ENCODE measurements around the gene EXOSC5. TPM values are rescaled to one million over a fixed set of nuclear protein-coding genes. Genes with fewer than 3 reads are reported as not detected.

Gene EXOSC5
- total and polyA plus RNA-seq, 2 of the 4 experiments (the other 2 are of a cell fraction) = 19.0 to 25.2 TPM

DNA sequence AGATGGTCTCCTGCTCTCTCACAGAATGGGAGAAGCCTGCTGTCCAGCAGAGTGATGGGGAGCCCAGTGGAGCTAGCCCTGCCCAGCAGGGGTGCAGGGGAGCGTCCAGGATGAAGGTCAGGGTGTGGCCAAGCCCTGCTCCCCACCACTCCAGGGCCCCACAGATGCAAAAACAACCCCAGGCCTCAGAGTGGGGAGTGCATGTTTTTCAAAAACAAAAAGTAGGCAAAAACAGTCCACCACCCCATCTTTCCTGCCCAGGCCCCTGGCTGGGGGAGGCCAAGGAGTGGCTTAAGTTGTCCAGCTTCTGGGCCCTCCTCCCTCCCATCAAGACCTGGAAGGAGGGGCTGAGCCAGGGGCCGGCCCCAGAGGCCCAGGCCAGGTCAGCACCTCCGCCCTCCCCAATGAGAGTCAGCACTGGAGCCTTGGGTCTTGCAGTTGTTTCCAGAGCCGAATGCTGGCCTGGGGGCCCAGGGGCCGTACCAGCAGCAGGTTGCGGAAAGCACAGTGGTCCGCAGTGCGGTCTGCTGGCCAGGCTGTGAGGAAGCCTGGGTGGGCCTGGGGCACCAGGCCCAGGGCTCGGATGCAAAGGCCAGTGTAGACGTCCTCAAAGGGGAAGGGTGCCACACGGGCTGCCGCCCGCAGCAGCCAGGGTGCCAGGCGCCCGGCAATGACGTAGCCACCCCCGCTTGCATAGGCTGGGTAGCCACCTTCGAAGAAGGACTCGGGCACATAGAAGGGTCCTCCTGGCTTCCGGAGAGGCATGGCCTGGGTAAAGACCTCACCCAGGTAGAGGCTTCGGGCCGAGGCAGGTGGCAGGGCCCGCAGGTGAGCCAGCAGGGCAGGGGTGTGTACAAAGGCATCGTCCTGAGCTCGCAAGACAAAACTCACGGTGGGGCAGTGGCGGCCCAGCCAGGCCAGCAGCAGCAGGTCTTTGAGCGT, 28.3 kb upstream of the EXOSC5 start:
- Histone ChIP-seq H4K5ac (ENCODE audit: low read depth, low read length) (no peak overlapping the region), H3K14ac (replicated peaks; ENCODE audit: low read depth, low read length) (no peak overlapping the region), H2AK9ac (replicated peaks; ENCODE audit: low read depth, low read length, poor library complexity) (no peak overlapping the region), H2BK120ac (ENCODE audit: low read depth, low read length) (no peak overlapping the region), H4K8ac (ENCODE audit: low read depth in 2 of 2, low read length in 2 of 2) (no peak overlapping the region), H2BK5ac (ENCODE audit: low read depth, low read length, poor library complexity, severe bottlenecking) (no peak overlapping the region), H2BK15ac (ENCODE audit: low read depth, low read length) (no peak overlapping the region), H2BK20ac (ENCODE audit: low read depth, low read length) (no peak overlapping the region), H3K9ac (ENCODE audit: low read depth, low read length) (no peak overlapping the region), H3K4me1 (ENCODE audit: control insufficient read depth, insufficient read depth, low read length) (peaks cover 10% of the 10 kb centered on the region; the same call in 1 of the 2 replicates), H4K91ac (ENCODE audit: insufficient read depth, low read depth, low read length) (no peak overlapping the region), H3K23ac (ENCODE audit: low read depth, low read length) (no peak overlapping the region), H3K79me1 (ENCODE audit: low read depth in 1 of 2, low read length in 2 of 2) (no peaks in the 10 kb centered on the region), H3K4me2 (ENCODE audit: low read depth, low read length) (no peak overlapping the region), H2AK5ac (ENCODE audit: low read depth, low read length) (no peak overlapping the region), H3K9me3 (ENCODE audit: control insufficient read depth, insufficient read depth, low read length) (no peaks in the 10 kb centered on the region), H4K20me1 (ENCODE audit: insufficient read depth, low read length) (no peaks in the 10 kb centered on the region), H3K27ac (ENCODE audit: insufficient read depth, low read length) (no peak overlapping the region), H3K4ac (ENCODE audit: low read depth, low read length) (no peak overlapping the region), H3K9me1 (ENCODE audit: insufficient read depth, low read length) (no peaks in the 10 kb centered on the region), H3K4me3 (ENCODE audit: insufficient read depth, low read depth, low read length) (no peak overlapping the region), H3K36me3 (ENCODE audit: control insufficient read depth, insufficient read depth, low read length) (peaks cover 36% of the 10 kb centered on the region), H3K56ac (ENCODE audit: extremely low read depth, insufficient read depth, low read length) (no peak overlapping the region), H2AFZ (replicated peaks; ENCODE audit: low read length, poor library complexity) (no peak overlapping the region), H3K27me3 (ENCODE audit: control insufficient read depth, insufficient read depth, low read length) (no peaks in the 10 kb centered on the region), H3K18ac (ENCODE audit: low read depth, low read length) (no peak overlapping the region)
- in situ Hi-C loops (cut with MboI; ENCODE audit: low sequenced_read_pairs) (no loop called here), dilution Hi-C loops (cut with HindIII; ENCODE audit: low sequenced_read_pairs, unreplicated experiment) (no loop called here), intact Hi-C loops (cut with micrococcal nuclease) (loop anchor here (10.0 kb wide), 1 partner anchor 221 kb away; no protein-coding TSS in a partner anchor)
- ChIA-PET POLR2A (ENCODE audit: unreplicated experiment) (no interaction called here), CTCF (no interaction called here)
- 94% methylated on average over 20 of the region's 28 CpGs; no CpG with 5 or more reads in 1 of the 2 experiments for WGBS, 2 experiments (ENCODE audit: extremely low coverage in 2 of 2, insufficient read length in 1 of 2)
- ATAC-seq (ENCODE audit: low read depth) (no peak), DNase-seq (no peak)
- BruUV-seq (replicated peaks) = no TSS peak
- TF ChIP-seq, protein P1, sequence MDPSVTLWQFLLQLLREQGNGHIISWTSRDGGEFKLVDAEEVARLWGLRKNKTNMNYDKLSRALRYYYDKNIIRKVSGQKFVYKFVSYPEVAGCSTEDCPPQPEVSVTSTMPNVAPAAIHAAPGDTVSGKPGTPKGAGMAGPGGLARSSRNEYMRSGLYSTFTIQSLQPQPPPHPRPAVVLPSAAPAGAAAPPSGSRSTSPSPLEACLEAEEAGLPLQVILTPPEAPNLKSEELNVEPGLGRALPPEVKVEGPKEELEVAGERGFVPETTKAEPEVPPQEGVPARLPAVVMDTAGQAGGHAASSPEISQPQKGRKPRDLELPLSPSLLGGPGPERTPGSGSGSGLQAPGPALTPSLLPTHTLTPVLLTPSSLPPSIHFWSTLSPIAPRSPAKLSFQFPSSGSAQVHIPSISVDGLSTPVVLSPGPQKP (IDR thresholded peaks at IDR 0.05; ENCODE audit: borderline replicate concordance, low read depth, low read length) = no peak
- no peak for TF ChIP-seq MAZ (IDR thresholded peaks at IDR 0.05; ENCODE audit: borderline replicate concordance, low read depth, low read length)
- no peak for TF ChIP-seq CHD1 (IDR thresholded peaks at IDR 0.05; ENCODE audit: low read depth, low read length)
- TF ChIP-seq FOS (IDR thresholded peaks at IDR 0.05; ENCODE audit: low read depth, low read length) = no peak
- no peak for TF ChIP-seq RAD21 (IDR thresholded peaks at IDR 0.05; ENCODE audit: low read length)
- TF ChIP-seq, protein P2, sequence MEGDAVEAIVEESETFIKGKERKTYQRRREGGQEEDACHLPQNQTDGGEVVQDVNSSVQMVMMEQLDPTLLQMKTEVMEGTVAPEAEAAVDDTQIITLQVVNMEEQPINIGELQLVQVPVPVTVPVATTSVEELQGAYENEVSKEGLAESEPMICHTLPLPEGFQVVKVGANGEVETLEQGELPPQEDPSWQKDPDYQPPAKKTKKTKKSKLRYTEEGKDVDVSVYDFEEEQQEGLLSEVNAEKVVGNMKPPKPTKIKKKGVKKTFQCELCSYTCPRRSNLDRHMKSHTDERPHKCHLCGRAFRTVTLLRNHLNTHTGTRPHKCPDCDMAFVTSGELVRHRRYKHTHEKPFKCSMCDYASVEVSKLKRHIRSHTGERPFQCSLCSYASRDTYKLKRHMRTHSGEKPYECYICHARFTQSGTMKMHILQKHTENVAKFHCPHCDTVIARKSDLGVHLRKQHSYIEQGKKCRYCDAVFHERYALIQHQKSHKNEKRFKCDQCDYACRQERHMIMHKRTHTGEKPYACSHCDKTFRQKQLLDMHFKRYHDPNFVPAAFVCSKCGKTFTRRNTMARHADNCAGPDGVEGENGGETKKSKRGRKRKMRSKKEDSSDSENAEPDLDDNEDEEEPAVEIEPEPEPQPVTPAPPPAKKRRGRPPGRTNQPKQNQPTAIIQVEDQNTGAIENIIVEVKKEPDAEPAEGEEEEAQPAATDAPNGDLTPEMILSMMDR (conservative IDR thresholded peaks at IDR 0.05; ENCODE audit: low read depth, low read length) = no peak
- TF ChIP-seq POLR2A (IDR thresholded peaks at IDR 0.05; ENCODE audit: low read depth, low read length) = no peak
- TF ChIP-seq SMC3 (IDR thresholded peaks at IDR 0.05; ENCODE audit: low read depth, low read length) = no peak
- no peak for TF ChIP-seq MXI1 (IDR thresholded peaks at IDR 0.05; ENCODE audit: borderline replicate concordance, low read depth, low read length)
- TF ChIP-seq RFX5 (IDR thresholded peaks at IDR 0.05; ENCODE audit: low read depth, low read length) = no peak
- TF ChIP-seq, protein P3, sequence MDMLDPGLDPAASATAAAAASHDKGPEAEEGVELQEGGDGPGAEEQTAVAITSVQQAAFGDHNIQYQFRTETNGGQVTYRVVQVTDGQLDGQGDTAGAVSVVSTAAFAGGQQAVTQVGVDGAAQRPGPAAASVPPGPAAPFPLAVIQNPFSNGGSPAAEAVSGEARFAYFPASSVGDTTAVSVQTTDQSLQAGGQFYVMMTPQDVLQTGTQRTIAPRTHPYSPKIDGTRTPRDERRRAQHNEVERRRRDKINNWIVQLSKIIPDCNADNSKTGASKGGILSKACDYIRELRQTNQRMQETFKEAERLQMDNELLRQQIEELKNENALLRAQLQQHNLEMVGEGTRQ (IDR thresholded peaks at IDR 0.05; ENCODE audit: low read depth, low read length) = no peak
- no peak for TF ChIP-seq MAFK (IDR thresholded peaks at IDR 0.05; ENCODE audit: low read depth, low read length)
- no peak for TF ChIP-seq NFE2L2 (IDR thresholded peaks at IDR 0.05; ENCODE audit: low read depth, low read length)
- no peak for TF ChIP-seq CEBPB (IDR thresholded peaks at IDR 0.05; ENCODE audit: low read depth, low read length)
- no peak for TF ChIP-seq RCOR1 (IDR thresholded peaks at IDR 0.05; ENCODE audit: insufficient replicate concordance, low read length)
